OCI-LY7 (cell line): ENCODE results near the gene ANKRD17. TPM values are rescaled to one million over a fixed set of nuclear protein-coding genes. Genes with fewer than 3 reads are reported as not detected.

Experiments
- BruUV-seq: library from RNA; stranded (reverse); fragments of 400-500 nt; replicated peaks from 2 replicates; lab custom pipeline; 2021; lab: Mats Ljungman, UMichigan
- CTCF ChIA-PET: fragments of 300-600 bp; sonication (Branson Sonifier 250); formaldehyde crosslinking; loops from one replicate; lab custom pipeline; 2022; ENCODE audit warnings: antibody characterized with exemption; ENCODE audit not compliant: unreplicated experiment; lab: Charles Lee
- POLR2A ChIA-PET: fragments of 300-600 bp; sonication (Branson Sonifier 250); formaldehyde crosslinking; loops from one replicate; lab custom pipeline; 2022; ENCODE audit warnings: antibody characterized with exemption; lab: Charles Lee
- DNase-seq: peaks from one replicate; pipeline ENCODE4 v3.0.0-alpha.2; 2015; ENCODE audit warnings: low spot score
- H2AFZ ChIP-seq: fragments of 200-600 bp; sonication (generic), shearing (Covaris generic); 2 replicates; pipeline ENCODE4 v1.6.1; 2014; ENCODE audit warnings: mild to moderate bottlenecking, antibody characterized with exemption, low read length, moderate library complexity
- H3K27ac ChIP-seq: fragments of 200-600 bp; sonication (generic); 2 replicates; pipeline ENCODE4 v1.5.1; 2014; ENCODE audit warnings: mixed run types, low read depth, mild to moderate bottlenecking, moderate library complexity, low read length, inconsistent platforms; ENCODE audit not compliant: poor library complexity, severe bottlenecking
- H3K36me3 ChIP-seq: fragments of 200-600 bp; sonication (generic); 2 replicates; pipeline ENCODE4 v1.6.1; 2014; ENCODE audit warnings: mild to moderate bottlenecking, antibody characterized with exemption, low read length, moderate library complexity, mixed read lengths; ENCODE audit not compliant: insufficient read depth
- H3K4me1 ChIP-seq: fragments of 200-600 bp; sonication (generic); 2 replicates; pipeline ENCODE4 v1.5.1; 2014; ENCODE audit warnings: mild to moderate bottlenecking, low read length; ENCODE audit not compliant: insufficient read depth, poor library complexity, severe bottlenecking
- H3K4me2 ChIP-seq: fragments of 200-600 bp; sonication (generic); 2 replicates; pipeline ENCODE4 v1.6.1; 2014; ENCODE audit warnings: mild to moderate bottlenecking, low read length
- H3K4me3 ChIP-seq: fragments of 200-600 bp; sonication (generic); 2 replicates; pipeline ENCODE4 v1.5.1; 2014; ENCODE audit warnings: mild to moderate bottlenecking, low read depth, low read length; ENCODE audit not compliant: poor library complexity, severe bottlenecking
- H3K79me2 ChIP-seq: fragments of 200-600 bp; sonication (generic); 2 replicates; pipeline ENCODE4 v1.6.1; 2016; ENCODE audit warnings: low read depth, mild to moderate bottlenecking, low read length, moderate library complexity, mixed read lengths; ENCODE audit not compliant: insufficient read depth
- H3K9me2 ChIP-seq: fragments of 200-600 bp; sonication (generic); 2 replicates; pipeline ENCODE4 v1.6.1; 2016; ENCODE audit warnings: mild to moderate bottlenecking, low read length, mixed read lengths; ENCODE audit not compliant: insufficient read depth
- H3K9me3 ChIP-seq: fragments of 200-600 bp; sonication (generic); 2 replicates; pipeline ENCODE4 v1.6.1; 2014; ENCODE audit warnings: mild to moderate bottlenecking, mixed run types, low read length, mixed read lengths
- H4K20me1 ChIP-seq: fragments of 200-600 bp; sonication (generic); 2 replicates; pipeline ENCODE4 v1.6.1; 2014; ENCODE audit warnings: mild to moderate bottlenecking, antibody characterized with exemption, low read length, moderate library complexity, mixed read lengths; ENCODE audit not compliant: insufficient read depth
- CTCF ChIP-seq: fragments of 200-600 bp; sonication (generic); conservative IDR thresholded peaks from 2 replicates; pipeline ENCODE4 v1.5.1; 2014; ENCODE audit warnings: mild to moderate bottlenecking, antibody characterized with exemption, low read length, moderate library complexity, mixed read lengths
- EZH2phosphoT487 ChIP-seq: fragments of 200-600 bp; sonication (generic); IDR thresholded peaks from 2 replicates; pipeline ENCODE4 v1.6.1; 2018; ENCODE audit warnings: low read depth, borderline replicate concordance, mild to moderate bottlenecking, mixed run types, antibody characterized with exemption, low read length, moderate library complexity, mixed read lengths
- intact Hi-C: fragments of 100-400 bp; cut with micrococcal nuclease; formaldehyde crosslinking; loops from one replicate; pipeline ENCODE4 v1.10.0; 2022; ENCODE audit not compliant: unreplicated experiment
- total RNA-seq, 2 experiments: library from RNA; depleted of rRNA in 1 of 2; stranded (reverse); fragments of >200 nt in 1 of 2; shearing (Covaris generic) in 1 of 2; gene quantifications; 2 replicates each; pipeline ENCODE4 v1.2.3, GENCODE V29; 2014 to 2022

Gene ANKRD17
- total RNA-seq, 2 experiments from 2014 or later: 39.4 to 77.4 TPM

DNA sequence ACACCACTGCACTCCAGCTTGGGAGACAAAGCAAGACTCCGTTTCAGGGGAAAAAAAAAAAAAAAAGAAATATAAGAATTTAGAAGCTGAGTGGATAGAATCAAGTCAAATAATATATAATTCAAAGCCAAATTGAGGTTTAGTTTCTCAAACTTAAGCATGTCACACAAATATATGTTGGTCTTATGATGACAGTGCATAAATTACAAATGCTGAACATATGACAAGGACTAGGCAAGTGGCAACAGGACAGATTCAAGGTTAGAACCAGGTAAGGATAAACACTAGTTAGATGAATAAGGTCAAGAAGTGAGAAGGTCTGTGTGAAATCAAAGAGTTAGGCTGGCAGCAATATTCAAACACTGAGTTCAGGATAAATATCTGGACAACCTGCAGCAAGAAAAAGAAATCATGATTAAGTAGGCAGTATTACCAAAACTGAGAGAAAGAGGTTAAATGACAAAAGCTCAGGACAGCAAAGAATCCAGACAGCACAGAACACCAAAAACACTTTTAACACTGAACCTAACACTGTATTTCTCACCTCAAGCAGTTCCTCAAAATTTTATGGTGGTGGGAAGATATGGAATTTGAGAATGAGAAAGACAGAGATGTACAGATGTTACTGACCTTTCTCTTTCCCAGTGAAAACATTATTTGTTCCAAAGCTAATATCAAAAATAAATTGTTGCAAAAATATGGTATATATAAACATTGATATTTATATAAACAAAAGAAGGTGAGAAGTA, 45.4 kb downstream of the ANKRD17 start:
- TF ChIP-seq EZH2phosphoT487 (no peak), CTCF (no peak)
- Histone ChIP-seq H3K9me2 (no peaks in the 10 kb centered on the region), H3K9me3 (no peaks in the 10 kb centered on the region), H2AFZ (no peak overlapping the region), H3K79me2 (peaks cover 100% of the 10 kb centered on the region), H3K4me2 (no peak overlapping the region), H3K4me1 (peaks cover 3% of the 10 kb centered on the region), H3K27ac (no peak overlapping the region), H3K4me3 (no peak overlapping the region), H4K20me1 (no peaks in the 10 kb centered on the region), H3K36me3 (peaks cover 82% of the 10 kb centered on the region)
- BruUV-seq: no TSS peak
- DNase-seq: no peak
- CTCF ChIA-PET: no interaction called here
- intact Hi-C loops: no loop called here
- POLR2A ChIA-PET: interaction anchor here (0.8 to 1.6 kb wide), 3 partner anchors 10 to 40 kb away, joined by 3 to 4 read pairs (median 4); no protein-coding TSS in a partner anchor

DNA sequence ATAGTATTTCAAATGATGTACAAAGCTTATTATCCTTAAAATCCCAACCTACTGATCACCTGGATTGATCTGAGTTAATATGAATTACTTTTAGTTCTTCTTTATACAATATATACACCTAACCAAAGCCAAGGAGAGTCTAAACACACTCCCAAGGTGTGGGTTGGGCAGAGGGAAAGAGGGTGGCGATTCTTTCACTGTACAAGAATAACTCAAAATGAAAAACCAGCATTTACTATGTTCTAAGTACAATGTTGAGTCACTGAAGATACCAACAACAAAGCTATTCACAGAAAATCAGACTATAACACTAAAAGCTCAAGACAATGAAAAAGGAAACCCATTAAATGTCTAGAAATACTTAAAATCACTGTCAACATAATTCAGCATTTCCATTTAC, 46.6 kb downstream of the ANKRD17 start:
- Histone ChIP-seq H3K79me2 (peaks cover 100% of the 10 kb centered on the region), H3K27ac (no peak overlapping the region), H3K4me2 (no peak overlapping the region), H3K36me3 (peaks cover 79% of the 10 kb centered on the region), H3K4me3 (no peak overlapping the region), H3K9me2 (no peaks in the 10 kb centered on the region), H4K20me1 (no peaks in the 10 kb centered on the region), H3K4me1 (peaks cover 3% of the 10 kb centered on the region), H2AFZ (no peak overlapping the region), H3K9me3 (no peaks in the 10 kb centered on the region)
- intact Hi-C loops: no loop called here
- ChIA-PET POLR2A (interaction anchor here (0.7 to 1.6 kb wide), 7 partner anchors 9 to 82 kb away, joined by 3 to 5 read pairs (median 4); no protein-coding TSS in a partner anchor), CTCF (no interaction called here)
- no peak for DNase-seq
- no peak for TF ChIP-seq EZH2phosphoT487
- no peak for TF ChIP-seq CTCF
- no TSS peak for BruUV-seq

DNA sequence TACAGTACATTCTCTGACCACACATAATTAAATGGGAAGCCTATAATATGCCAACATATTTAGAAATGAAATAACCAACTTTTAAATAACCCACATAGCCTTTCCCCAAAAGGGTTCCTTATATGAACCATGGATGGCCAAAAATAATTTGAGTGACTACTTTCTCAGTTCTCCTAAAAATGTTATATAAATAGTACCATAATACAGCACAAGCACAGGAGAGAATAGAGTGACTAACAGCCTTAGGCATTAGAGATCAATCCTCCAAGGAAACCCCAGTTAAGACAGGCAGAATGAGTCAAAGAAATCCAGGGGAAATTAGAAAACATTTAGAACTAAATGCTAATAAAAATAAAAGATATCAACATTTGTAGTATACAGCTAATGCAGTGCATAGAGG, 50.2 kb downstream of the ANKRD17 start:
- no peaks in the 10 kb centered on the region for H3K9me3 ChIP-seq
- no peaks in the 10 kb centered on the region for H4K20me1 ChIP-seq
- H3K4me1 ChIP-seq: peaks cover 10% of the 10 kb centered on the region
- ChIA-PET CTCF (no interaction called here), POLR2A (interaction anchor here (0.7 to 1.4 kb wide), 4 partner anchors 9 to 1195 kb away, joined by 3 to 6 read pairs (median 4); no protein-coding TSS in a partner anchor)
- no peak for DNase-seq
- H3K9me2 ChIP-seq: no peaks in the 10 kb centered on the region
- no peak for TF ChIP-seq CTCF
- TF ChIP-seq EZH2phosphoT487: no peak
- H3K27ac ChIP-seq: no peak overlapping the region
- H3K36me3 ChIP-seq: peaks cover 92% of the 10 kb centered on the region
- no TSS peak for BruUV-seq
- H3K4me2 ChIP-seq: no peak overlapping the region
- H3K79me2 ChIP-seq: peaks cover 100% of the 10 kb centered on the region
- H2AFZ ChIP-seq: no peak overlapping the region
- H3K4me3 ChIP-seq: no peak overlapping the region
- intact Hi-C loops: no loop called here
